Activated naive CD4-positive, alpha-beta T cell treated with anti-CD3 and anti-CD28 coated beads, Interleukin-2, amount 50 U/mL, for 24 hours (primary cell): ENCODE results near the gene MEF2D.
A peak's percentile ranks its signal among the peaks of the same experiment; 100 is the strongest.

Experiments used
- H3K27ac Mint-ChIP-seq: one replicate; pipeline ENCODE4 v1.8.0; 2021; ENCODE audit warnings: mild to moderate bottlenecking, mixed read lengths
- H3K27me3 Mint-ChIP-seq: one replicate; pipeline ENCODE4 v1.8.0; 2021; ENCODE audit warnings: mixed read lengths
- H3K36me3 Mint-ChIP-seq: one replicate; pipeline ENCODE4 v1.8.0; 2021; ENCODE audit warnings: mixed read lengths
- H3K4me1 Mint-ChIP-seq: one replicate; pipeline ENCODE4 v1.8.0; 2021; ENCODE audit warnings: mixed read lengths
- H3K4me3 Mint-ChIP-seq: one replicate; pipeline ENCODE4 v1.8.0; 2021; ENCODE audit warnings: mild to moderate bottlenecking, mixed read lengths
- H3K9me3 Mint-ChIP-seq: one replicate; pipeline ENCODE4 v1.8.0; 2021; ENCODE audit warnings: mixed read lengths

Gene MEF2D

DNA sequence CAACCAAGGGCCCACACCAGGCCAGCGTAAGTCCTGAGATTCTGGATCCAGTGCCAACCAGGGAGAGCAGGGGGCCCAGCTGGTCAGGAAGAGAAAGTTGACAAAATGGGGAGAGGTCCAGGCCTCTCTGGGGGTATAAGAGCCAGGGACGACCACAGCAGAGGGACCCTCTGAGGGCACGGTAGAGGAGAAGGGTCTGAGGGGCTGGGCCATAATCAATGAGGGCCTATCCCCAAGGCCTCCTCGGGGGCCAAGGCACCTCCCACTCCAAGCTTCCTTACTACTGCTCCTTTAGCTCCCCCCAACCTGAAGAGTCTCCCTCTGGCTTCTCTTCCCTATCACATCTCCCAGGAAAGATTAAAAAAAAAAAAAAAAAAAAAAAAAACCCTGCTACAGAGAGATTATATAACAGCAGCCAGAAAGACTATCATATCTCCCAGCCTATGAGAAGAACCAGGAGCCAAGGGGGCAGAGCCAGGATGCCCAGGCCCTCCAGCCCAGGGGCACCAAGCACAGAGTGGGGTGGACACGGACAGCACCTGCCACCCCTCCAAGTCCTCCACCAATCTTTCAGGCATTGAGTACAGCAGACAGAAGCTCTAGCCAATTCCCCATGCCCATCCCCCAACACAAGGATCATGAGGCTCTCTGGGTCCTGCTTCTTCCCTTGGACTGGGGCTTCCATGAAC is 2.7 kb downstream of the MEF2D start:
- H3K9me3 Mint-ChIP-seq, result no peaks in the 10 kb centered on the region
- H3K27me3 Mint-ChIP-seq, result no peaks in the 10 kb centered on the region
- H3K4me3 Mint-ChIP-seq, result peak overlapping the region; percentile 92
- H3K36me3 Mint-ChIP-seq, result peaks cover 2% of the 10 kb centered on the region
- H3K27ac Mint-ChIP-seq, result peak overlapping the region; percentile 69
- peaks cover 77% of the 10 kb centered on the region for H3K4me1 Mint-ChIP-seq

DNA sequence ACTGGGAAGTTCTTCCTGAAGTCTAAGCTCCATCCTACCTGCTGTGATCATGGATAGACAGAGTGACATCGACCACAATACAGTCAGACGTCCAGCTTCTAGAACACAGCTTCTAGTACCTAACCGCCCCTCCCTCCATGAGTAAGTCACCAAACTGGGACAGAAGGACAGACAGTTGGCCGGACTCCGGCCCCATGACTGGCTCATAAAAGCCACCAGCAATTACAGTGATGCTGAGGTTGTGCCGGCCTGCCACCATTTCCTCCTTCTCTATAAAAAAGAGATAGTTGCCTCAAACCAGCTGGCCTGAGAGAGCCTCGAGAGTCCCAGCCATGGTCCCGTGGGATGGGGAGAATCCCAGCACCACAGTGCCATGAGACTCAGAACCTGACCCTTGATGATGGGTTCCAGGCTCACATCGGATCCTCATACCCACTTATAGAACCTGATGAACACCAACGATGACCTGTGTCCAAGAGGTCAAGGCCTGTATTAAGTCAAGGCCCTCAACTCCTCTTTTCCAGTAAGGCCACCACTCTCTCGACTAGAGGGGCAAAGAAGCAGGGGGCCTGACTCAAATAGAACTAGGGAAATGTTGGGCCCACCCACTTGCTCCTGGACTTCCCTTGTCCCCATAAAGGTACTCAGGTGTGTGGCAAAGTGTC is 3.4 kb downstream of the MEF2D start:
- Mint-ChIP-seq H3K4me1 (peaks cover 77% of the 10 kb centered on the region), H3K4me3 (peak overlapping the region; percentile 92), H3K9me3 (no peaks in the 10 kb centered on the region), H3K27ac (peak overlapping the region; percentile 65), H3K36me3 (peaks cover 2% of the 10 kb centered on the region), H3K27me3 (no peaks in the 10 kb centered on the region)

DNA sequence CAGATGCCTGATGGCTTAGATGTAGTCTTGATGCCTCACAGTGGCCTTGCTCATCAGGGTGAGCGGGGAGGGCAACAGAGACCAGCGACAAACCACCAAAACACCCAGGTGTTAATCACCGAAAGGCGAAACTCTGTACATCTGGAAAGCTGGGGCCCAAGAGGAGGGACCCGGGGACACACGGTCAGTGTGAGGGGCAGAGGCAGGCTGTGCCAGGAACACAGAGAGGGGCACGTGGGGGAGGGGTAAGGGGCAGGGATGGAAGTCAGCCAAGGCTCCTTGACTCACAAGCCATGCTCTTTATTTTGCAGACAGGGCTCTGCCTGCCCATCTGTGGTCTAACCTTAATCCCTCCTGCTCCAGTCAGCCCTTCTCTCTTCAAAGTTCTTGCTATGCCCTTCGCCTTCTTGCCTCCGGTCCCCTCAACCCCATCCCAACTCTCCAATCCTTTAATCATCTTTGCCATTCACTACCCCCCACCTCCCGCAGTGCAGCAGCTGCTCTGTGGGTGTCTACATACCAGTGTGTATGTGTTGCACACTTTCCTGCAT is 4.3 kb downstream of the MEF2D start:
- Mint-ChIP-seq H3K9me3 (no peaks in the 10 kb centered on the region), H3K4me1 (peaks cover 78% of the 10 kb centered on the region), H3K4me3 (peak overlapping the region; percentile 92), H3K27ac (peak overlapping the region; percentile 64), H3K27me3 (no peaks in the 10 kb centered on the region), H3K36me3 (peaks cover 2% of the 10 kb centered on the region)

DNA sequence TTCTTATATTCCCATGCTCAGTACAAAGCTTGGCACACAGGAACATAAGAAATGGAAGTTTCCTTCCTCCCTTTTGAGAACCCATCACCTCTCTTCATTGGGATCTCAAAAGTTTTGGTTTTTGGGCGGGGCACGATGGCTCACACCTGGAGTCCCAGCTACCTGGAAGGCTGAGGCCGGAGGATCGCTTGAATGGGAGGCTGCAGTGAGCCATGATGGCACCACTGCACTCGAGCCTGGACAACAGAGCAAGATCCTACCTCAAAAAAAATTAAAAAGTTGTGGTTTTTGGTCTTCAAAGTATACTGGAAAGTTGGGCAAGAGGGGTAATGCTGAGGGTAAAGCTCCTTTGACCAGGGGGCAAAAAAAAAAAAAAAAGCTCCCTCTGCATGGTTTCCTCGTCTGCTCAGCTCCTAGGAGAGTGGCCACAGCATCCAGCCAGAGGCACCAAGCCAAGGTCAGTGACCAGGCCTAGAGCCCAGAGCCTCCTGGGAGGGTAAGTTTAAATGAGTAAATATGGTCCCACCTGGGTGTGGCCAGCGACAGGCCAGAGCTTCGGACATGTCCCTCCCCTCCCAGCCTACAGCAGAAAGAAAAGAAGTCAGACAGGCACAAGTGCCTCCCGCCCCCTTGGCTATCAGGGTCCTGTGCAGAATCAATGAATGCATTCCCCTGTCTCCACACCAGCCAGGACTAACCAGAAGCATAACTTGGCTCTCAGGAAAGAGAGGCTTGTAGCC is 5.0 kb downstream of the MEF2D start:
- Mint-ChIP-seq H3K27ac (peak overlapping the region; percentile 84), H3K4me3 (peak overlapping the region; percentile 33), H3K27me3 (no peaks in the 10 kb centered on the region), H3K36me3 (peaks cover 4% of the 10 kb centered on the region), H3K4me1 (peaks cover 85% of the 10 kb centered on the region), H3K9me3 (no peaks in the 10 kb centered on the region)

DNA sequence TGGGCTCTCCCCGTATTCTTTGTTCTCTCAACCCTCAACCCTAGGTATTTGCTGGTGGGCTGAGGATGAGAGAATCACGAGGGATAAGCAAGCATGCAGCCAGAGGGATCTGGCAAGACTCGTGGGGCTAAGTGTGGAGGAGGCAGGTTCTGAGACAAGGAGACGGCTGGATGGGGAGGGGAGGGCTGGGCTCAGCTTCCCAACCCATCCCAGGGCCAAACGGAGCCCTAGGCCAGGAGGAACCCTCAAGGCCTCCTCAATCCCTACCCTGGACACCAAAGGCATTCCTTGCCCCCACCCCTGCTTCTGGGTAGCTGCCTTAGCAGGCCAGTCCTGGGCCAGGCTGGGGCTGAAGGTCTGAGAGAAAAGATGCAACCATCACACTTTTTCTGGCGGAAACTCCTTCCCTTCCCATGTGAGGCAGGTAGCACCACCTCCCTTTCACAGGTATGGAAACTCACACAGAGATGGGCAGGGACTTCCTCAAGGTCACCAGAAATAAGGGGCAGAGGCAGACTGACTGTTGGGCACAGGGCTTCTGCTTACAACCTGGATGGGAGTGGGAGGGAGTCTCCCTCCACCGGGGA is 6.2 kb downstream of the MEF2D start:
- Mint-ChIP-seq H3K27me3 (no peaks in the 10 kb centered on the region), H3K36me3 (peaks cover 4% of the 10 kb centered on the region), H3K27ac (no peak overlapping the region), H3K4me1 (peaks cover 97% of the 10 kb centered on the region), H3K4me3 (no peak overlapping the region), H3K9me3 (no peaks in the 10 kb centered on the region)

DNA sequence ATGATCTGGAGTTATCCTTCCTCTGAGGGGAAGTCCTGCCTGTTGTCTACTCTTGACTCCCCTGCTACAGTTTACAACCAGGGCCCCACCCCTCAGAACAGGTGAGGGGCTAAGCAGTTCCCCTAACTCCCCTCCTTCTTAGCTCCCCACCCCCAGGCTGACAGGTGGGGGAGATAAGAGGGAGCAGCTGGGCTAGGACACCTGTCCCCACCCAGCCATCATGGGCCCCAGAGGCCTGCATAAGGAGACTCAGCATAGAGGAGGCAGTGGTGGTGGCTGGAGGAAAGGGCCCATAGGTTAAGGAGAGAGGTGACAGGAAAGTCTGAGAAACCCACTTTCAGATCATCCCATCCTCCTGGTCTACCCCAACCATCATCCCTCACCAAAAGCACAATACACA is 6.8 kb downstream of the MEF2D start:
- Mint-ChIP-seq H3K4me1 (peaks cover 100% of the 10 kb centered on the region), H3K4me3 (no peak overlapping the region), H3K27ac (peak overlapping the region; percentile 89), H3K27me3 (no peaks in the 10 kb centered on the region), H3K9me3 (no peaks in the 10 kb centered on the region), H3K36me3 (peaks cover 4% of the 10 kb centered on the region)

DNA sequence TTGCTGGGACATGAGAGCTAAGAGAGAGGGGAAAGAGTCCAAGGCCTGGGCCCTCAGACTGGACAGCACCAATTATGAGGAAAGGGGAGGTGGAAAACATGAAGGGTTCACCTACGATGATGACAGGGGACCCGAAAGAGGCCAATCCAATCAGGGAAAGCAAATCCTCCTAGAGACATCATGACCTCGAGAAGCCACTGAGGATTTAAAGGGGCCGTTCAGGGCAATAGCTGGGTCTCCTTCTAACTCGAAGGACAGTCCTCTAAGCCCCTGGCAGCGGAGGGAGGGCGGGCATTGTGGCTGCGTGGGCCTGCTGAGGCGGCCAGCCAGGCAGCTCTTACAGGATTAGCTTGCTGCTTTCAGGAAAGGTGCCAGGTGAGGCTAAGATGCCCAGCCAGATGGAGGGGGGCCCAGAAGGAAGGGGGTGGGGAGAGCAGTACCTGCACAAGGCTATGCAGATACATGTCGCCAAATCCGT is 7.4 kb downstream of the MEF2D start:
- Mint-ChIP-seq H3K36me3 (peaks cover 4% of the 10 kb centered on the region), H3K9me3 (no peaks in the 10 kb centered on the region), H3K4me1 (peaks cover 100% of the 10 kb centered on the region), H3K27ac (peak overlapping the region; percentile 82), H3K4me3 (peak overlapping the region; percentile 19), H3K27me3 (no peaks in the 10 kb centered on the region)

DNA sequence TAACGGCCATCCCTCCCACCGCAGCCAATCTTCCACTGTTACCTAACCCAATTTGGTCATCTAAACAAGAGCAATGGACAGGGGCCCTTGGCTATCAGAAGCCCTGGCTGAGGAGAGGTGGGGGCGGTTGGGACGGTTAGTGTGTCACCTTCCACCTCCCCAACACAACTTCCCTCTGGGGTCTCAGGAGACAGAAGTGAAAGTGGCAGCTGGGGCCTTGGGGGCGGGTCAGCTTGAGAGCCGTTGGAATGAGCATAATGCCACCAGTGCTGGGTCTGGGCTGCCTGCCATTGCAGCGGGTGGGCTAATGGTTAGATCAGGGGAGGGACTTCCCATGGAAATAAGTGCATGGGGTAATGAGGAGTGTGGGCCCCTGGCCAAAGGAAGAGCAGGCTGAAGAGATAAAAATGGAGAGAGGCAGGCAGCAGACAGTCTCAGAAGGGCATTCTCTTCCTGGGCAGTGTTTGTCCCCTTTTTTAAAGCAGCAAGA is 7.9 kb downstream of the MEF2D start:
- Mint-ChIP-seq H3K4me3 (peak overlapping the region; percentile 19), H3K27me3 (no peaks in the 10 kb centered on the region), H3K27ac (peak overlapping the region; percentile 82), H3K4me1 (peaks cover 100% of the 10 kb centered on the region), H3K36me3 (peaks cover 4% of the 10 kb centered on the region), H3K9me3 (no peaks in the 10 kb centered on the region)

DNA sequence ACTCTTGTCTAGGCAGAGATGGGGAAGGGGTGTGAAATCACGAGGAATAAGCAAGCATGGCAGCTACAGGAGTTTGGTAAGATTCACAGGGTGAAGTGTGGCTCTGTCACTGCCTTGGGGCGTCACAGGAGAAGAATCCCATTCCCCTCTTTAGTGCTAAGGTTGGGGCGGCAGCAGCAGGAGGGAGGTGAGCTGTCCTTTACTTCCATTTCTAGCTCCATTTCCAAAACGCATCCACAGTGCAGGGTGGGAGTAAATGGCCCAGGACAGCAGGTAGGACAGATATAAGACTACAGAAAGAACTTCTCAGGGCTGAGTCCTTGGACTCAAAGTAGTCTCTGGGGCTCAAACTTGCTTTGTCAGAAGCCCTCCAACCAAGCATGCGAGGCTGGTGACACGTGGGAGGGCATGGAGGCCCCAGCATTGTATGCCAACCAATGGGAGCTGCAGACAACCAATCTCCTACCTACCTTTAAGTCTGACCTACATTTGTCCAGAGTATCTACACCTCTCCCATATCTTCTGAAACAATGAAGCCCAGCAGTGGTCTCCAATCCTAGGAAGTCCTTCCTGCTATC is 8.5 kb downstream of the MEF2D start:
- Mint-ChIP-seq H3K4me3 (peak overlapping the region; percentile 19), H3K27me3 (no peaks in the 10 kb centered on the region), H3K36me3 (peaks cover 4% of the 10 kb centered on the region), H3K9me3 (no peaks in the 10 kb centered on the region), H3K4me1 (peaks cover 100% of the 10 kb centered on the region), H3K27ac (peak overlapping the region; percentile 82)

DNA sequence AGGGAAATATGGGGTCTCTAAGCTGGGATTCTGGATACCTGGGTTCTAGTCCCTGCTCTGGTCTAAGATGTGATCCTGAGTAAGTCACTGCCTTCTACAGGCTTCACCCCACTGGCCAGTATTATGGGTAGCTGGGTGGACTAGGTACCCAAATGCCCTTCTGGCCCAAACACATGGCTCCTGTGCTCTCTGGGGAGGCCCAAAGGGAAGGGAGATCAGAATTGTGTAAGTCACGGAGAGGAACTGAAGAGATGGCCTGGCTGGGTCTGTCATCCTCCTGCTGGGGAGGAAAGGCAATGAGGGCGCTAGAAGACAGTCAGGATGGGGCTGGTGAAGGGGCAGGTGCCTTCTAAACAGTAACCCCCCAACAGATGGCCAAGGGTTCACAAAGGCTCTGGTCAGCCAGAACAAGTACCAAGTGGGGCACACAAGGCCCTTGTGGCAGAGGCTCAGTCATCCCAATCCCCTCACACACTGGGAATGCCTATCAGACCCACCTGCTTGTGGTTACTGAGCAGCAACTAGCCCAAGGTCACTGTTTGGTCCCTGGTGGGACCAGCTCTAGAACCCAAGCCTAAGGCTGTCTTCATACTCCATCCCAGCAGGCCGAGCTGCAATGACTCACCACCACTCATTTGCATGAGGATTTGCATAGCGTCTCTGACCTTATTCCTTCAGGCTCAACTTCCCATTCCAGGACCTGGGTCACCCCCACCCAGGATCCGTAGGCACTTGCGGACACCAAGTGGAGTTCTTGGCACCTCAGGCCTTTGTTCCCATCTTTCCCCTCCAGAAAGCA is 9.2 kb downstream of the MEF2D start:
- H3K27me3 Mint-ChIP-seq, result no peaks in the 10 kb centered on the region
- peak overlapping the region; percentile 82 for H3K27ac Mint-ChIP-seq
- H3K4me3 Mint-ChIP-seq, result peak overlapping the region; percentile 77
- H3K36me3 Mint-ChIP-seq, result peaks cover 7% of the 10 kb centered on the region
- no peaks in the 10 kb centered on the region for H3K9me3 Mint-ChIP-seq
- peaks cover 100% of the 10 kb centered on the region for H3K4me1 Mint-ChIP-seq

DNA sequence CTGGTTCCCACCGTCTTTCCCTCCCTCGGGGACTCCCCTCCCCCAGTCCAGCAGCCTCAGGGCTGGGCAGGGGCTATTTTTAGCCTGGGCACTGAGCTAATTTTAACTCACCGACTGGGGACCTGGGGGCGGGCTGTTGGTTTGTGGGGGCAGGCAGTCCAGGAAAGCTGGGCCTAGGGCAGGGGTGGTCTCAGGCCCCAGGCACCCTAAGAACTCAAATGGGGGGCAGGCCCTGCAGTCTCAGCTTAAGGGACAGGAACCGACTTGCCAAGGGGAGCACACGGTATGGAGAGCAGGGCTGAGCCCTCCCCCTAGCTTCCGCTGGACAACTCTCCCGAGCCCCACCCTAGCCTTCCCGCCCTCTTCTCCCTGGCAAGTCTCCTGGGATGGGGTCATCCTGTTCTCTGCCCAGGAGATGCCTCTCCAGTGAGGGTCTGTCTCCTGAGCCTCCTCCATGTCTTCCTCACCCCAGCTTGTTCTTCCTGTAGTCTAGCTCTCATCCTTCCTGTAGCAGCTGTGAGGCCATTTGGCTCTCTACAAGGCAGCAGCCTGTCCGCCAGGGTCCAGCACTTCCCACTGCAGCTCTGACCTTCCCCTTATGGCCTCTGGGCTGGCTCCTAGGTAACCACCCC is 10.1 kb downstream of the MEF2D start:
- Mint-ChIP-seq H3K4me3 (peak overlapping the region; percentile 77), H3K27me3 (no peaks in the 10 kb centered on the region), H3K36me3 (peaks cover 7% of the 10 kb centered on the region), H3K9me3 (no peaks in the 10 kb centered on the region), H3K4me1 (peaks cover 98% of the 10 kb centered on the region), H3K27ac (peak overlapping the region; percentile 94)

DNA sequence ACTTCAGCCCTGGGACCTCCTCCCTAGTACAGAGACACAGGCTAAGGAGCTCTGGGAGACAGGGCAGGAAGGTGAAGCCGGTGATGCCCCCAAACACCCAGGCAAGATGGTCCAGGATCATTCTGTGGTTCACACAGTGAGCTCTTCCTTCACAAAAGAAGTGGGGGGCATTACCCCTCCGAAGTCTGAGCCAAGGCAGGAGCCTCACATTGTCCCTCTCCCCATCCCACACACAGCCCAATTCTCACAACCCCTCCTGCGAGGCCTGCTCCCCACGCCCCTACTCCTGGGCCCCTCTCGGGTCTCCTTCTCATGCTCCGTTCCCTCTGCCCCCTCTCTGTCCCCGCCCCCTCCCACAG is 10.7 kb downstream of the MEF2D start:
- peak overlapping the region; percentile 85 for H3K27ac Mint-ChIP-seq
- H3K4me1 Mint-ChIP-seq, result peaks cover 92% of the 10 kb centered on the region
- peak overlapping the region; percentile 33 for H3K4me3 Mint-ChIP-seq
- H3K36me3 Mint-ChIP-seq, result peaks cover 4% of the 10 kb centered on the region
- no peaks in the 10 kb centered on the region for H3K27me3 Mint-ChIP-seq
- H3K9me3 Mint-ChIP-seq, result no peaks in the 10 kb centered on the region

DNA sequence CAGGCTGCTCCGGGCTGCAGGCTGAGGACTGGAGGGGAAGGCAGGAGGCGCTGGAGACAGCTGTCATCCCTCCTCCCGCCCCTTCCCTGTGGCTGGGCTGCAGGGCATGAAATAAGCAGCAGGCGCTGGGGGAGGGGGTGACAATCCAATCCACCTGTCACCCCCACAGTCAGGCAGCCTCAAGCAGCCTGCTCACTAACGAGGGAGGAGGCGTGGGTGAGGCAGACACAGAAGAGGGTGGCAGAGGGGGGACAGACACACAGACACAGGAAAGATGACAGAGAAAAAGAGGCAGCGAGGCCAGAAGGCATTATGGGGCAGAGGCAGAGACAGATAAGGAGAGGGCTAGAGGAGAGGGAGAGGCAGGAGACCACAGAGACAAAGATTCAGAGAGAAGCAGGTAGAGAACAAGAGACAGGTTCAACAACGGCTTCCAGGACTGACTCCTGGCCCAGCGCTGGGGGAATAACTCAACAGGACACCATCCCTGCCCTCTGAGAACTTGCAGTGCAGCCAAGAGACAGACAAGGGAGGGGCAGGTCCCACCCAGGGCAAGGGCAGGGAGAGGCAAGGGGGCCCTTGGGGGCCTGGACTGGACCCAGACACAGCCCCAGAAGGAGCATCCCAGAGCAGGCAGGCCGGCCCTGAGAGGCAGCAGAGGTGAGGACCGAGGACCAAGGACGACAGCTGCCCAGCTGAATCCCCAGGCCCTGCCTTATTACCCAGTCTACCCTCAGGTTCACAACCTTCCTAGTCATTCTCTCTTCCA is 11.2 kb downstream of the MEF2D start:
- Mint-ChIP-seq H3K4me1 (peaks cover 89% of the 10 kb centered on the region), H3K4me3 (peak overlapping the region; percentile 71), H3K9me3 (no peaks in the 10 kb centered on the region), H3K27me3 (no peaks in the 10 kb centered on the region), H3K27ac (peak overlapping the region; percentile 89), H3K36me3 (peaks cover 4% of the 10 kb centered on the region)
